Bronchial epithelial cell (primary cell): Measurements from ENCODE around the gene CCDC7. TPM values are rescaled to one million over a fixed set of nuclear protein-coding genes. Genes with fewer than 3 reads are reported as not detected.
"Not testable (repeated sequence)": the region's sequence is repeated elsewhere in the genome, so short reads cannot be mapped to it uniquely, and the experiment has no call there.

Experiments used
- DNase-seq: peaks from one replicate; pipeline ENCODE4 v3.0.0-alpha.2; 2010; ENCODE audit warnings: low read depth
- FAIRE-seq: peaks from 2 replicates; lab custom pipeline; 2011; peaks lifted over from hg19 to GRCh38; lab: Jason Lieb, UNC
- H3K27me3 ChIP-seq: 2 replicates; pipeline ENCODE4 v1.5.1; 2011; ENCODE audit warnings: low read length; ENCODE audit not compliant: control insufficient read depth, insufficient read depth
- H3K36me3 ChIP-seq: 2 replicates; pipeline ENCODE4 v1.5.1; 2011; ENCODE audit warnings: low read length; ENCODE audit not compliant: control insufficient read depth, insufficient read depth
- H3K4me3 ChIP-seq: 2 replicates; pipeline ENCODE4 v1.5.1; 2011; ENCODE audit warnings: mild to moderate bottlenecking, low read depth, low read length, control low read depth
- total RNA-seq: library from RNA; depleted of rRNA; stranded (reverse); fragments of >200 nt; gene quantifications from 2 replicates; pipeline ENCODE4 v1.2.1, GENCODE V29; 2014
- TF ChIP-seq, protein P1 (sequence below): IDR thresholded peaks from 2 replicates; pipeline ENCODE4 v1.5.1; 2011; ENCODE audit warnings: mild to moderate bottlenecking, moderate library complexity, low read length, control low read depth, inconsistent platforms; ENCODE audit not compliant: insufficient read depth, severe bottlenecking

CCDC7 gene
- total RNA-seq, 1 donor from 2014 or later: 1.8 TPM

DNA sequence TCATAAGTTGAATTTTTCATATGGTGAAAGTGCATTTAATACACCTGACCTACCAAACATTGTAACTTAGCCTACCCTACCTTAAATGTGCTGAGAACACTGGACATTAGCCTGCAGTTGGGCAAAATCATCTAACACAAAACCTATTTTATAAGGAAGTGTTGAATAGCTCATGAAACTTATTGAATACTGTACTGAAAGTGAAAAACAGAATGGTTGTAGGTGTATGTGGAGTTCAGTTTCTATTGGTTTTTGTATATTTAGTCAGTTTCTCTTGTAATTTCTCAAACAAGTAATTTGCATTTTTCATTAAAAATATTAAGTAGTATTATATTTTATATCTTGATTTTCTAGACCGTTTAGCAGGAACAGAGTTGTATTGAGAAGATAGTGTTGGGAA is 15.3 kb downstream of the CCDC7 start:
- DNase-seq: no peak
- TF ChIP-seq, protein P1, sequence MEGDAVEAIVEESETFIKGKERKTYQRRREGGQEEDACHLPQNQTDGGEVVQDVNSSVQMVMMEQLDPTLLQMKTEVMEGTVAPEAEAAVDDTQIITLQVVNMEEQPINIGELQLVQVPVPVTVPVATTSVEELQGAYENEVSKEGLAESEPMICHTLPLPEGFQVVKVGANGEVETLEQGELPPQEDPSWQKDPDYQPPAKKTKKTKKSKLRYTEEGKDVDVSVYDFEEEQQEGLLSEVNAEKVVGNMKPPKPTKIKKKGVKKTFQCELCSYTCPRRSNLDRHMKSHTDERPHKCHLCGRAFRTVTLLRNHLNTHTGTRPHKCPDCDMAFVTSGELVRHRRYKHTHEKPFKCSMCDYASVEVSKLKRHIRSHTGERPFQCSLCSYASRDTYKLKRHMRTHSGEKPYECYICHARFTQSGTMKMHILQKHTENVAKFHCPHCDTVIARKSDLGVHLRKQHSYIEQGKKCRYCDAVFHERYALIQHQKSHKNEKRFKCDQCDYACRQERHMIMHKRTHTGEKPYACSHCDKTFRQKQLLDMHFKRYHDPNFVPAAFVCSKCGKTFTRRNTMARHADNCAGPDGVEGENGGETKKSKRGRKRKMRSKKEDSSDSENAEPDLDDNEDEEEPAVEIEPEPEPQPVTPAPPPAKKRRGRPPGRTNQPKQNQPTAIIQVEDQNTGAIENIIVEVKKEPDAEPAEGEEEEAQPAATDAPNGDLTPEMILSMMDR: no peak
- no peak for FAIRE-seq
- H3K36me3 ChIP-seq: no peaks in the 10 kb centered on the region
- H3K4me3 ChIP-seq: no peak overlapping the region
- H3K27me3 ChIP-seq: no peaks in the 10 kb centered on the region

DNA sequence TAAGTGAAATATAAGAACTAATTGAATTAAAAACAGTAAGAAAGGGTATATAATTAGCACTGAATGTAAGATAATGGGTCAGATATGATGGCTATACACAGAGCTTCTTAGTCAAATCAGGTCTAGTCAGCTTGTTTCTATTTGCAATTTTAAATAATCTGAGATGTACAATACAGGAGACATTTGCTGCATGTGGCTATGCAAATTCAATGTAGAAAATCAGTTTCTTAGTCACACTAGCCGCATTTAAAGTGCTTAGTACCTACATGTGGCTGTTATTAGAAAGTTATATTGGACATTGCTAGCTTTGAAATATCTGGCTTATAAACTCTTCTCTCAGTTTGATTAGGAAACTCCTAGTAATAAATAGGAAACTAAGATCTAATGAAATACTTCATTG is 25.3 kb downstream of the CCDC7 start:
- DNase-seq (no peak), FAIRE-seq (no peak)
- TF ChIP-seq, protein P1: no peak
- no peaks in the 10 kb centered on the region for H3K27me3 ChIP-seq
- H3K36me3 ChIP-seq: no peaks in the 10 kb centered on the region
- no peak overlapping the region for H3K4me3 ChIP-seq

DNA sequence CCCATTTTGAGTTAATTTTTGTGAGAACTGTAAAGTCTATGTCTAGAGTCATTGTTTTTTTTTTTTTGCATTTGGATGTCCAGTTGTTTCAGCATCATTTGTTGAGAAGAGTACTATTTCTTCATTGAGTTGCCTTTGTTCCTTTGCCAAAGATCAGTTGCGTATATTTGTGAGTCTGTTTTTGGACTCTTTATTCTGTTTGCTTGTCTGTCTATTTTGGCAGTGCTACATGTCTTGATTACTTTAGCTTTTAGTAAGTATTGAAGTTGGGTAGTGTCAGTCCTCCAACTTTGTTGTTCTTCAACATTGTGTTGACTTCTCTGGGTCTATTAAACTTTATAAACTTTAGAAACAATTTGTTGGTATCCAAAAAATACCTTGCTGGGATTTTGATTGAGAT is 31.6 kb downstream of the CCDC7 start:
- Histone ChIP-seq H3K36me3 (peaks cover 1% of the 10 kb centered on the region), H3K27me3 (no peaks in the 10 kb centered on the region), H3K4me3 (no peak overlapping the region)
- no peak for DNase-seq
- TF ChIP-seq, protein P1: no peak
- no peak for FAIRE-seq

DNA sequence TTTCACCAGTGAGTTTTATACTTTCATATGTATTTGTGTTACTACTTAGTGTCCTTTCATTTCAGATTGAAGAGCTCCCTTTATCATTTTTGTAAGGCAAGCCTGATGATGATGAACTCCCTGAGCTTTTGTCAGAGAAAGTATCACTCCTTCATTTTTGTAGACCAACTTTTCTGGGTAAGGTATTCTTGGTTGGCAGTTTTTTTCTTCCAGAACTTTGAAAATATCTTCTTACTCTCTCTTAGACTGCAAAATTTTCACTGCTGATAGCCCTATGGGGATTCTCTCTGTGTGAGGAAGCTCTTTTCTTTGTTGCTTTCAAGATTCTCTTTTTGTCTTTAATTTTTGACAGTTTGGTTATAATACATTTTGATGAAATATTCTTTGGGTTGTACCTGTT is 35.7 kb downstream of the CCDC7 start:
- Histone ChIP-seq H3K4me3 (no peak overlapping the region), H3K36me3 (peaks cover 1% of the 10 kb centered on the region), H3K27me3 (no peaks in the 10 kb centered on the region)
- TF ChIP-seq, protein P1: no peak
- FAIRE-seq: no peak
- no peak for DNase-seq

DNA sequence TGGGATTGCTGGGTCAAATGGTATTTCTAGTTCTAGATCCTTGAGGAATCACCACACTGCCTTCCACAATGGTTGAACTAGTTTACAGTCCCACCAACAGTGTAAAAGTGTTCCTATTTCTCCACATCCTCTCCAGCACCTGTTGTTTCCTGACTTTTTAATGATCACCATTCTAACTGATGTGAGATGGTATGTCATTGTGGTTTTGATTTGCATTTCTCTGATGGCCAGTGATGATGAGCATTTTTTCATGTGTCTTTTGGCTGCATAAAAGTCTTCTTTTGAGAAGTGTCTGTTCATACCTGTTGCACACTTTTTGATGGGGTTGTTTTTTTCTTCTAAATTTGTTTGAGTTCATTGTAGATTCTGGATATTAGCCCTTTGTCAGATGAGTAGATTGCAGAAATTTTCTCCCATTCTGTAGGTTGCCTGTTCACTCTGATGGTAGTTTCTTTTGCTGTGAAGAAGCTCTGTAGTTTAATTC is 37.1 kb downstream of the CCDC7 start:
- H3K4me3 ChIP-seq, H3K27me3 ChIP-seq, FAIRE-seq, H3K36me3 ChIP-seq, DNase-seq: not testable (repeated sequence)

DNA sequence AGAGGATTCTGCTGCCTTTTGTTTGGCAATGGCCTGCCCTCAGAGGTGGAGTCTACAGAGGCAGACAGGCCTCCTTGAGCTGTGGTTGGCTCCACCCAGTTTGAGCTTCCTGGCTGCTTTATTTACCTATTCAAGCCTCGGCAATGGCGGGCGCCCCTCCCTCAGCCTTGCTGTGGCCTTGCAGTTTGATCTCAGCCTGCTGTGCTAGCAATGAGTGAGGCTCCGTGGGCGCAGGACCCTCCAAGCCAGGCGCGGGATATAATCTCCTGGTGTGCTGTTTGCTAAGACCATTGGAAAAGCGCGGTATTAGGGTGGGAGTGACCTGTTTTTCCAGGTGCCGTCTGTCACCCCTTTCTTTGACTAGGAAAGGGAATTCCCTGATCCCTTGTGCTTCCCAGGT is 42.1 kb downstream of the CCDC7 start:
- H3K27me3 ChIP-seq, FAIRE-seq, DNase-seq, H3K4me3 ChIP-seq, H3K36me3 ChIP-seq: not testable (repeated sequence)

DNA sequence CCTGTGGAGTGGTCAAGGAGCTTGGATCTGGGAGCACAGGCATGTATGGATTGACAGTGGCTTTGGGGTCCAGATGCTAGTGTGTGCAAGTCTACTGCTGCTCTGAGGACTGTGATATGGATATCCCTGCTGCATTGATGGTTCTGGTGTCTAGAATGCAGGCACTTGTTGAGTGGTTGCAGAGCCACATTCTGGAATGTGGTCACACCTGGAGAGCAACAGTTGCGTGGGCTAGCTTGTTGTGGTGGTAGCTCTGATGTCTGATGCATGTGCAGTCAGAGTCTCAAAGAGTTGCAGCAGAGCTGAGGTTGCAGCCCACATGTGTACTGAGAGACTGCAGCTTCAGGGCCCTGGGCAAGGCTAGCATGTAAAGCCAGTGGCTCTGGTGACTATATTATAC is 43.2 kb downstream of the CCDC7 start:
- FAIRE-seq (no peak), DNase-seq (no peak)
- H3K4me3 ChIP-seq: no peak overlapping the region
- TF ChIP-seq, protein P1: no peak
- H3K36me3 ChIP-seq: no peaks in the 10 kb centered on the region
- H3K27me3 ChIP-seq: no peaks in the 10 kb centered on the region
